22Rv1 (cell line): ENCODE data around the gene UCN2.

ENCODE experiments used
- H3K27ac ChIP-seq: fragments of 450-650 bp; 2 replicates; pipeline ENCODE4 v1.5.1; 2017
- ZFX ChIP-seq: fragments of 450-650 bp; IDR thresholded peaks from 2 replicates; pipeline ENCODE4 v1.6.1; 2017; ENCODE audit warnings: antibody characterized with exemption, borderline replicate concordance
- TF ChIP-seq, protein P1 (sequence below): fragments of 450-650 bp; IDR thresholded peaks from 2 replicates; pipeline ENCODE4 v1.5.1; 2017; ENCODE audit warnings: mild to moderate bottlenecking

The UCN2 gene

DNA sequence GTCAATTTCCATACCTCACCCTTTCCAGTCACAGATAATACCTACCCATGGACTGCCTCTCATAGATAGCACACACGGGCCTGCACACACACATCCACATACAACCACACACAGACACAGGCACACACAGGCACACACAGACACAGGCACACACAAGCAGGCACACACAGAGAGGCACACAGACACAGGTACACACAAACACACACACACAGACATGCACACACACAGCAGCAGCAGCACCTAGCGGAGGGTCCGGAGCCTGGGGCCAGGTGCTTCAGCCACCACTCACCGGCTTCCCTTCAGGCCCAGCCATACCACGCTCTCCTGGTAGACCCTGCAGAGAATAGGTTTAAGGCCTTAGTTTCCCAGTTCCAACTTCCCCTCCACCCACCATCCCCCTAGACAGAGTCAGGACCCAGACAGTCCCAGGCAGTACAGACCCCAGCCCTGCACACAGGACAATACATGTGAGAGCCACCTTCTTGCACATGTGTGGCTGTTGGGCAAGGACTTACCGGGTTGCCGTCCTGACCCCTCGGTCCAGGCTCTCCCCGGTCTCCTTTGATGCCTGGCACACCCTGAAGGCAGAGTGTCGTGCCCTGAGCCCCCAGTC is 10.5 kb upstream of the UCN2 start:
- TF ChIP-seq, protein P1, sequence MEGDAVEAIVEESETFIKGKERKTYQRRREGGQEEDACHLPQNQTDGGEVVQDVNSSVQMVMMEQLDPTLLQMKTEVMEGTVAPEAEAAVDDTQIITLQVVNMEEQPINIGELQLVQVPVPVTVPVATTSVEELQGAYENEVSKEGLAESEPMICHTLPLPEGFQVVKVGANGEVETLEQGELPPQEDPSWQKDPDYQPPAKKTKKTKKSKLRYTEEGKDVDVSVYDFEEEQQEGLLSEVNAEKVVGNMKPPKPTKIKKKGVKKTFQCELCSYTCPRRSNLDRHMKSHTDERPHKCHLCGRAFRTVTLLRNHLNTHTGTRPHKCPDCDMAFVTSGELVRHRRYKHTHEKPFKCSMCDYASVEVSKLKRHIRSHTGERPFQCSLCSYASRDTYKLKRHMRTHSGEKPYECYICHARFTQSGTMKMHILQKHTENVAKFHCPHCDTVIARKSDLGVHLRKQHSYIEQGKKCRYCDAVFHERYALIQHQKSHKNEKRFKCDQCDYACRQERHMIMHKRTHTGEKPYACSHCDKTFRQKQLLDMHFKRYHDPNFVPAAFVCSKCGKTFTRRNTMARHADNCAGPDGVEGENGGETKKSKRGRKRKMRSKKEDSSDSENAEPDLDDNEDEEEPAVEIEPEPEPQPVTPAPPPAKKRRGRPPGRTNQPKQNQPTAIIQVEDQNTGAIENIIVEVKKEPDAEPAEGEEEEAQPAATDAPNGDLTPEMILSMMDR: no peak
- no peak for TF ChIP-seq ZFX
- H3K27ac ChIP-seq: no peak overlapping the region

DNA sequence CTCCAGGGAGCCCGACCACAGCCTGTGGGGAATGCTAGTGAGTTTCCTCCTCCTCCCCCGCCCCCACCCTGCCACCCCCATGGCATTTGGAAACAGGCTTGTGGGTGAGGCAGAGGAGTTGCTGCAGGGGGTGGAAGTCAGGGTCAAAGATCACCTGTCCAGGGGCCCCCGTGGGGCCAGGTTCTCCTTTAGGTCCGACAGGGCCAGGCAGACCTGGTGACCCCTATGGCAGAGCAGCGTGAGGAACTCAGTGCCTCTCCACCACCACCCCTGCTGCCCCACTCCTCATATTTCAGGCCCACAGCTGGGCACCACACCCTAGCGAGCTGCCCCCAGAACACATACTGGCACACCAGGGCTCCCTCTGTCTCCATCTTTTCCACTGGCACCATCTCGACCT is 8.9 kb upstream of the UCN2 start:
- TF ChIP-seq ZFX: no peak
- TF ChIP-seq, protein P1: no peak
- no peak overlapping the region for H3K27ac ChIP-seq

DNA sequence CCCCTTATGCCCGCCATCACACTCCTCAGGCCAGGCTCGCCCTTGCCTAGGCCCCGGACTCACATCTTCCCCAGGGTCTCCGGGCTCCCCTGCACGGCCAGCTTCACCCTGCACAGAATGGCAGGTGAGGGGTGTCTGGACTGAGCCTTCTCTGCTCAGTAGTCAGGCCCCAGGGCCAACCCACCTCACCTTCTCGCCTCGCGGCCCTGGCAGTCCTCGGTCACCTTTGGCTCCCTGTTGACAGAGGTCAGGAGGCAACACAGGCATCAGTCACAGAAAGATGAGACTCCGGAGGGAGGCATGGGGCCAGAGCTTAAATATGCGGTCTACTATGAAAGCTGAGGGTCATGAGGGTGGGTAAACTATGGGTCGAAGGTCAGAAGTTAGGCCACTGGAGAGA is 8.4 kb upstream of the UCN2 start:
- no peak for TF ChIP-seq ZFX
- TF ChIP-seq, protein P1: no peak
- no peak overlapping the region for H3K27ac ChIP-seq

DNA sequence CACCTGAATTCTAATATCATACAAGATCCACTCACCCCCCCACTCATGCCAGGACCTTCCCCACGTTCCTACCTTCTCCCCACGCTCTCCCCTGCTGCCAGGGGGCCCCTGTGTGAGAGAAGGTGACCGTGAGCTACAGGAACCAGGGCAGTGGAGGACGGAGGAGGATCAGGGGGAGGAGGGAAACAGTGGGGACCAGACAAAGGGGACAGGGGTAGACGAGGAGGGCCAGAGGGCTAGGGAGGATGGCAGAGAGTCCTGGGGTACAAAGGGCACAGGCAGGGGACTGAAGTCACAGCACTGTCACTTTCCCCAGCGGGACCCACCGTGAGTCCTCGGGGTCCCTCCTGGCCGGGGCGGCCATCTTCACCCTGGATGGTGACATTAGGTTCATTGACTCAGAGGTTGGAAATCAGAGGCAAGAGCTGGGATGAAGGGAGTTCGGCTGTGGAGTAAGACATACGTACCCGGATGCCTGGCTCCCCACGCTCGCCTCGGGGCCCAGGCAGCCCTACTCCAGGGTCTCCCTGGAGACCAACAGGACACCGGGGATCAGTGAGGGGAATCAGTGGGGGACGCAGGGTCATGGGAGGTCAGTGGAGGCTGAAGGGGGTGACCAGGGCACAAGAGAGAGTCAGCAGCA is 6.3 kb upstream of the UCN2 start:
- TF ChIP-seq ZFX: no peak
- TF ChIP-seq, protein P1: no peak

DNA sequence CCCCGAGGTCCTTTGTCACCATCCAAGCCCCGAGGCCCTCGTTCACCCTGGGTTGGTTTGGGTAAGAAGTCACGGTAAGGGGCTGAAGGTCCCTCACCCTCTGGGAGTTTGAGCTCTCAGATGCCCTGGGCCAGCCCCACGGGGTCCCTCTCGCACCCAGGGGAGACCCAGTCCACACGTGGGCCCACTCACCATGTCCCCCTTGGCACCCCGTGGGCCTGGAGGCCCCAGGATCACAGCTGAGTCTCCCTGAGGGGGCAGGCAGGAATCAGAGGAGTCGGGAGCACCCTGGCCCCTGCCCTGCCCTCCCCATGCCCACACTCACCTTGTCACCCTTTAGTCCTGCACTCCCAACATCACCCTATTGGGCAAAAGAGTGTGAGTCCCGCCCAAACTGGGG is 5.8 kb upstream of the UCN2 start:
- H3K27ac ChIP-seq: no peak overlapping the region
- TF ChIP-seq, protein P1: no peak

More for the DNA sequence above, 6.3 kb upstream of the UCN2 start:
- H3K27ac ChIP-seq: no peak overlapping the region

- TF ChIP-seq ZFX: no peak
- TF ChIP-seq, protein P1: no peak
- no peak overlapping the region for H3K27ac ChIP-seq
Measured at GRCh38 chr3:48568476-48568875, 4.9 kb upstream of the UCN2 start.

DNA sequence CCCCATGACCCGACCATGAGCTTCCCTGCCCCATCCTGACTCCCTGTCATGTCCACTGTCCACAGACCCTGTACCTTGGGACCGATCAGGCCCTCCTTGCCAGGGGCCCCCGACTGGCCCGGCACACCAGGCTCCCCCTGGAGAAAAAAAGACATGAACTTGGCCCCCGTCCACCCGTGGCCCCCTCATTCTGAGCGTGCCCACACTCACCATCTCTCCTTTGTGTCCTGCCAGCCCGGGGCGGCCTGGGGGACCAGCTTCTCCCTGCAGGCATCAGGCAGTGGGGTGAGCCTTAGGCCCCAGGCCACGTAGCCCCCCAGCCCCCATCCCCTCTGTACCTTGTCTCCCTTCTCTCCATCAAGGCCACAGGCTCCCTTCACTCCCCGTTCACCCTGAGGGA is 3.9 kb upstream of the UCN2 start:
- TF ChIP-seq ZFX: no peak
- TF ChIP-seq, protein P1: no peak

More for the DNA sequence above, 3.9 kb upstream of the UCN2 start:
- H3K27ac ChIP-seq: no peak overlapping the region
